NCI-H2029 treated with DMSO at 0.1 percent for 48 hours (cell line): ENCODE measurements around the gene CREB3L4.
"Not testable (repeated sequence)": the region's sequence is repeated elsewhere in the genome, so short reads cannot be mapped to it uniquely, and the experiment has no call there.

Experiments
- DNase-seq: peaks from one replicate; lab custom pipeline; 2025; lab: John Stamatoyannopoulos, UW

CREB3L4 gene

GRCh38 chr1:153958111-153958960 lies 9.4 kb upstream of the CREB3L4 start, which contains the start of gene CRTC2:
TSS of gene CRTC2 (minus strand) at chr1:153958612. CDS start at chr1:153958497, 115 bp downstream.
- peak; percentile 98 for DNase-seq

GRCh38 chr1:153958961-153959260 lies 8.8 kb upstream of the CREB3L4 start:
- DNase-seq, result no peak

GRCh38 chr1:153959454-153959853 lies 8.2 kb upstream of the CREB3L4 start:
- no peak for DNase-seq

GRCh38 chr1:153960206-153960605 lies 7.5 kb upstream of the CREB3L4 start:
- DNase-seq, result no peak

- no peak for DNase-seq
Observed at GRCh38 chr1:153961421-153961820, 6.3 kb upstream of the CREB3L4 start.

- DNase-seq, result no peak
Observed at GRCh38 chr1:153962088-153963029, 5.3 kb upstream of the CREB3L4 start.

- DNase-seq, result peak; percentile 97
Observed at GRCh38 chr1:153963030-153963849, 4.5 kb upstream of the CREB3L4 start, which contains the start of gene SLC39A1. TSS of gene SLC39A1 (minus strand) at chr1:153963537. CDS start at chr1:153962715, 822 bp downstream.

- DNase-seq, result no peak
Observed at GRCh38 chr1:153963850-153964331, 3.8 kb upstream of the CREB3L4 start.

- DNase-seq, result peak; percentile 73
Observed at GRCh38 chr1:153968000-153968363, 280 bp downstream of the CREB3L4 start.

GRCh38 chr1:153968408-153968807 lies 706 bp downstream of the CREB3L4 start:
- no peak for DNase-seq

GRCh38 chr1:153968972-153969371 lies 1.3 kb downstream of the CREB3L4 start:
- no peak for DNase-seq

- DNase-seq, result no peak
Observed at GRCh38 chr1:153970346-153970745, 2.6 kb downstream of the CREB3L4 start.

- DNase-seq, result no peak
Observed at GRCh38 chr1:153973071-153973470, 5.4 kb downstream of the CREB3L4 start.

GRCh38 chr1:153973525-153973924 lies 5.8 kb downstream of the CREB3L4 start:
- no peak for DNase-seq

- DNase-seq, result no peak
Observed at GRCh38 chr1:153976819-153977249, 9.1 kb downstream of the CREB3L4 start.

- DNase-seq, result peak; percentile 65
Observed at GRCh38 chr1:153977250-153978240, 9.8 kb downstream of the CREB3L4 start, which contains the start of gene JTB. TSS of gene JTB (minus strand) at chr1:153977674. CDS start at chr1:153977252, 422 bp downstream.

GRCh38 chr1:153978274-153978909 lies 10.7 kb downstream of the CREB3L4 start:
- no peak for DNase-seq

- DNase-seq, result not testable (repeated sequence)
Observed at GRCh38 chr1:153979091-153979490, 11.4 kb downstream of the CREB3L4 start.

GRCh38 chr1:153981735-153982134 lies 14.0 kb downstream of the CREB3L4 start:
- not testable (repeated sequence) for DNase-seq
